Sigmoid colon (tissue), 7 donors: ENCODE results near the gene NOL4L. TPM values are rescaled to one million over a fixed set of nuclear protein-coding genes. Genes with fewer than 3 reads are reported as not detected.
A peak's percentile ranks its signal among the peaks of the same experiment; 100 is the strongest.

Source experiments
- DNase-seq: peaks from one replicate; pipeline ENCODE4 v3.0.0-alpha.2; 2019
- H3K27ac ChIP-seq, 4 donors: fragments of 200-600 bp; sonication (generic); one replicate each; pipeline ENCODE4 v1.5.1; 2016 to 2019; ENCODE audit warnings: mild to moderate bottlenecking in 1 of 4
- H3K27me3 ChIP-seq, 3 donors: fragments of 200-600 bp; sonication (generic); one replicate each; pipeline ENCODE4 v1.5.1; 2019; ENCODE audit warnings: mild to moderate bottlenecking in 1 of 3
- H3K36me3 ChIP-seq, 4 donors: fragments of 200-600 bp; sonication (generic); one replicate each; pipeline ENCODE4 v1.5.1; 2016 to 2019
- H3K4me1 ChIP-seq, 4 donors: fragments of 200-600 bp; sonication (generic); one replicate each; pipeline ENCODE4 v1.5.1; 2017 to 2019
- H3K4me3 ChIP-seq, 4 donors: fragments of 200-600 bp; sonication (generic); one replicate each; pipeline ENCODE4 v1.5.1; 2017 to 2019; ENCODE audit warnings: mild to moderate bottlenecking in 2 of 4, moderate library complexity in 1 of 4
- H3K9me3 ChIP-seq, 4 donors: fragments of 200-600 bp in 3 of 4; sonication (generic) in 3 of 4; one replicate each; pipeline versions ENCODE4 v1.5.1 to v1.6.1; 2013 to 2019
- EP300 ChIP-seq, 4 donors: sonication (generic); formaldehyde crosslinking; IDR thresholded peaks; one replicate each; pipeline ENCODE4 v1.6.1; 2017; ENCODE audit warnings: antibody characterized with exemption in 4 of 4
- POLR2A ChIP-seq, 2 donors: fragments of 450-650 bp; IDR thresholded peaks; one replicate each; pipeline ENCODE4 v1.6.1; 2016; ENCODE audit warnings: antibody characterized with exemption in 2 of 2, mild to moderate bottlenecking in 2 of 2, moderate library complexity in 2 of 2
- POLR2AphosphoS5 ChIP-seq, 4 donors: sonication (generic); formaldehyde crosslinking; IDR thresholded peaks; one replicate each; pipeline ENCODE4 v1.6.1; 2017; ENCODE audit warnings: antibody characterized with exemption in 4 of 4
- WGBS, 2 donors: extraction: QIAGEN DNeasy Blood & Tissue Kit; methylation state at CpG; one replicate each; pipeline ENCODE4 v1.1.7; 2013; 5-methylcytosine and 5-hydroxymethylcytosine counted together
- intact Hi-C: fragments of 100-400 bp; cut with DNase I; formaldehyde crosslinking; loops from one replicate; pipeline ENCODE4 v1.15.1; 2023
- polyA plus RNA-seq, 3 donors: library from polyadenylated mRNA; stranded (reverse); fragments of 200-250 nt; gene quantifications; one replicate each; pipeline ENCODE4 v1.2.3, GENCODE V29; 2013
- total RNA-seq, 4 donors: library from RNA; depleted of rRNA; stranded (reverse); fragments of >200 nt; gene quantifications; one replicate each; pipeline ENCODE4 v1.1.0, GENCODE V29; 2016
- TF ChIP-seq, protein P1 (sequence below), 4 experiments: fragments of 450-650 bp in 3 of 4; fragments of 200-600 bp in 1 of 4; IDR thresholded peaks; one replicate each; pipeline ENCODE4 v1.5.1; 2016 to 2019; ENCODE audit warnings: antibody characterized with exemption in 4 of 4, mild to moderate bottlenecking in 3 of 4, moderate library complexity in 2 of 4
- donor health status: healthy with polysubstance abuse.
- donor health status: Bipolar disorder and iron deficiency.
- donor health status: healthy.

NOL4L gene
- total and polyA plus RNA-seq, 7 donors = 9.2 to 34.7 (median 16.8) TPM

- TF ChIP-seq, protein P1, sequence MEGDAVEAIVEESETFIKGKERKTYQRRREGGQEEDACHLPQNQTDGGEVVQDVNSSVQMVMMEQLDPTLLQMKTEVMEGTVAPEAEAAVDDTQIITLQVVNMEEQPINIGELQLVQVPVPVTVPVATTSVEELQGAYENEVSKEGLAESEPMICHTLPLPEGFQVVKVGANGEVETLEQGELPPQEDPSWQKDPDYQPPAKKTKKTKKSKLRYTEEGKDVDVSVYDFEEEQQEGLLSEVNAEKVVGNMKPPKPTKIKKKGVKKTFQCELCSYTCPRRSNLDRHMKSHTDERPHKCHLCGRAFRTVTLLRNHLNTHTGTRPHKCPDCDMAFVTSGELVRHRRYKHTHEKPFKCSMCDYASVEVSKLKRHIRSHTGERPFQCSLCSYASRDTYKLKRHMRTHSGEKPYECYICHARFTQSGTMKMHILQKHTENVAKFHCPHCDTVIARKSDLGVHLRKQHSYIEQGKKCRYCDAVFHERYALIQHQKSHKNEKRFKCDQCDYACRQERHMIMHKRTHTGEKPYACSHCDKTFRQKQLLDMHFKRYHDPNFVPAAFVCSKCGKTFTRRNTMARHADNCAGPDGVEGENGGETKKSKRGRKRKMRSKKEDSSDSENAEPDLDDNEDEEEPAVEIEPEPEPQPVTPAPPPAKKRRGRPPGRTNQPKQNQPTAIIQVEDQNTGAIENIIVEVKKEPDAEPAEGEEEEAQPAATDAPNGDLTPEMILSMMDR (IDR thresholded peaks at IDR 0.05) = no peak
- TF ChIP-seq POLR2AphosphoS5 (IDR thresholded peaks at IDR 0.05) = peak in 1 of 4 donors; percentile 27
- Histone ChIP-seq H3K36me3 (no peaks in the 10 kb centered on the region), H3K27me3 (no peaks in the 10 kb centered on the region), H3K9me3 (no peaks in the 10 kb centered on the region), H3K4me1 (peaks cover 0 to 85% (median 72%) of the 10 kb centered on the region in 4 donors), H3K4me3 (peak overlapping the region in 2 of 4 donors; percentile 11 to 94), H3K27ac (peak overlapping the region; percentile 85 to 97 (median 94))
- DNase-seq = peak; percentile 59
- intact Hi-C loops = loop anchor here (5.0 kb wide), 1 partner anchor 203 kb away; the partner anchor contains the start of gene KIF3B
- 45 to 73% methylated on average over 12 of the region's 12 CpGs for WGBS, 2 donors
These were observed 104.5 kb downstream of the NOL4L start for GRCh38 chr20:32480371-32481241.

DNA sequence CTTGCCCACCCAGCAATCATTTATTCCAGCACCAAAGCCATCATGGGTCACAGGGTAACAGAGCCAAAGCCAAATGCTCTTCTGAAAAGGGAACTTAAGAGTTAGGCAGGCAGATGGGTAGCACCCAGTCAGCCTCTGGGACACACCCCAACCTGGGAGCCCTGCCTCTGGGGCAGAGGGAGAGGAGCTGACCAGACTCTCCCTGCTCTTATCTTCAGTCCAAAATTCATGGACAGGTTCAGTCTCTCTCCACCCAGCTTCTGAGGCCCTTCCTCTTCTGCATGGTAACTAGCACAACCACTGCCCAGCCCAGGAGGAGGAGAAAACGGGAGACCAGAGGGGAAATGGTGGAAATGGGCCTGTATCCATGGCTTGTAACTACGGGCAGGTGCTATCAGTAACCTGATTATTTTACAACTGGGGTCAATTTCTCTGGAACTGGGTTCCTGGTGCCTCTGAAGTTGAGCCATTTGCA, 105.4 kb downstream of the NOL4L start:
- Histone ChIP-seq H3K36me3 (no peaks in the 10 kb centered on the region), H3K4me3 (no peak overlapping the region), H3K9me3 (no peaks in the 10 kb centered on the region), H3K4me1 (peaks cover 0 to 88% (median 81%) of the 10 kb centered on the region in 4 donors), H3K27me3 (no peaks in the 10 kb centered on the region), H3K27ac (peak overlapping the region in 3 of 4 donors; percentile 93 to 97 (median 95))
- peak; percentile 51 for DNase-seq
- intact Hi-C loops = loop anchor here (5.0 kb wide), 1 partner anchor 202 kb away; the partner anchor contains the start of gene KIF3B
- TF ChIP-seq POLR2AphosphoS5 (IDR thresholded peaks at IDR 0.05) (no peak), POLR2A (IDR thresholded peaks at IDR 0.05) (no peak), EP300 (IDR thresholded peaks at IDR 0.05) (no peak)
- TF ChIP-seq, protein P1 (IDR thresholded peaks at IDR 0.05) = no peak
- WGBS, 2 donors = 13 to 55% methylated on average over 2 of the region's 2 CpGs

DNA sequence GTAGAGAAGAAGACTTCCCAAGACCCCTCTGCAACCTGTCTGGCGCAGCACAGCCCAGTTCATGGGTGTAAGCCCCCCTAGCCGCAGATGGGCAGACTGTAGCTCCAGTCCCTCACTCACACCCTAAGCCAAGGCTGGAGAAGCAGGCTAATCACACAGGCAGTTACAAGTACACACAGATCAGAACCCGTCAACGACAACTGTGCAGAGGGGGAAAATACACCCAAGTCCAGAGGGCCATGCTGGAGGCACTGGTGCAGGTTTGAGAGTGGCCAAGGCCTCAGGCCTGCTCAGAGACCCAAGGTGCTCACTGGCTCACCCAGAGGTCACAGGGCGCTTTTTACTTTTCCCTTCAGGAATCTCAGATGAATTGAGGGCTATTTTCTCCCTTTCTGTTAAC, 106.1 kb downstream of the NOL4L start:
- H3K9me3 ChIP-seq = no peaks in the 10 kb centered on the region
- TF ChIP-seq POLR2A (IDR thresholded peaks at IDR 0.05) (no peak), EP300 (IDR thresholded peaks at IDR 0.05) (no peak), POLR2AphosphoS5 (IDR thresholded peaks at IDR 0.05) (no peak)
- TF ChIP-seq, protein P1 (IDR thresholded peaks at IDR 0.05) = no peak
- WGBS, 2 donors = 64 to 90% methylated on average over 5 of the region's 5 CpGs
- peaks cover 0 to 88% (median 84%) of the 10 kb centered on the region in 4 donors for H3K4me1 ChIP-seq
- H3K36me3 ChIP-seq = no peaks in the 10 kb centered on the region
- H3K27me3 ChIP-seq = no peaks in the 10 kb centered on the region
- peak; percentile 44 for DNase-seq
- H3K4me3 ChIP-seq = no peak overlapping the region
- H3K27ac ChIP-seq = peak overlapping the region in 3 of 4 donors; percentile 93 to 97 (median 95)
- intact Hi-C loops = no loop called here

DNA sequence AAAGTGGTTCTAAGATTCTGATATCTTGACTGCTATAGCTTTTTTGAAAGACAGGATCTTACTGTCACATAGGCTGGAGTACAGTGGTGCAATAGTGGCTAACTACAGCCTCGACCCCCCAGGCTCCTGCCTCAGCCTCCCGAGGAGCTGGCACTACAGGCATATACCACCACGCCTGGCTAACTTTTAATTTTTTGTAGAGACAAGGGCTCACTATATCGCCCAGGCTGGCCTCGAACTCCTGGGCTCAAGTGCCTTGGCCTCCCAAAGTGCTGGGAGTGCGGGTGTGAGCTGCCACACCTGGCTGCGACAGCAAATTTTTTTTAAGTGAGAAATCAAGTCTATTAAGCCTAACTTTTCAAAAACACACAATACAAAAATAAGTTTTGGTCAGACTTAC, 106.6 kb downstream of the NOL4L start:
- H3K9me3 ChIP-seq = no peaks in the 10 kb centered on the region
- H3K4me3 ChIP-seq = no peak overlapping the region
- TF ChIP-seq POLR2AphosphoS5 (IDR thresholded peaks at IDR 0.05) (no peak), EP300 (IDR thresholded peaks at IDR 0.05) (no peak), POLR2A (IDR thresholded peaks at IDR 0.05) (no peak)
- TF ChIP-seq, protein P1 (IDR thresholded peaks at IDR 0.05) = no peak
- intact Hi-C loops = no loop called here
- no peaks in the 10 kb centered on the region for H3K36me3 ChIP-seq
- no peaks in the 10 kb centered on the region for H3K27me3 ChIP-seq
- peak overlapping the region in 3 of 4 donors; percentile 93 to 97 (median 95) for H3K27ac ChIP-seq
- WGBS, 2 donors = 48 to 85% methylated on average over 7 of the region's 7 CpGs
- peaks cover 0 to 91% (median 87%) of the 10 kb centered on the region in 4 donors for H3K4me1 ChIP-seq
- DNase-seq = peak; percentile 38
